Measurements from ENCODE around the gene FBP2. TPM values are rescaled to one million over a fixed set of nuclear protein-coding genes. Genes with fewer than 3 reads are reported as not detected.

The FBP2 gene
- total and polyA plus RNA-seq, 2 of the 4 experiments (the other 2 are of a cell fraction), result not detected

DNA sequence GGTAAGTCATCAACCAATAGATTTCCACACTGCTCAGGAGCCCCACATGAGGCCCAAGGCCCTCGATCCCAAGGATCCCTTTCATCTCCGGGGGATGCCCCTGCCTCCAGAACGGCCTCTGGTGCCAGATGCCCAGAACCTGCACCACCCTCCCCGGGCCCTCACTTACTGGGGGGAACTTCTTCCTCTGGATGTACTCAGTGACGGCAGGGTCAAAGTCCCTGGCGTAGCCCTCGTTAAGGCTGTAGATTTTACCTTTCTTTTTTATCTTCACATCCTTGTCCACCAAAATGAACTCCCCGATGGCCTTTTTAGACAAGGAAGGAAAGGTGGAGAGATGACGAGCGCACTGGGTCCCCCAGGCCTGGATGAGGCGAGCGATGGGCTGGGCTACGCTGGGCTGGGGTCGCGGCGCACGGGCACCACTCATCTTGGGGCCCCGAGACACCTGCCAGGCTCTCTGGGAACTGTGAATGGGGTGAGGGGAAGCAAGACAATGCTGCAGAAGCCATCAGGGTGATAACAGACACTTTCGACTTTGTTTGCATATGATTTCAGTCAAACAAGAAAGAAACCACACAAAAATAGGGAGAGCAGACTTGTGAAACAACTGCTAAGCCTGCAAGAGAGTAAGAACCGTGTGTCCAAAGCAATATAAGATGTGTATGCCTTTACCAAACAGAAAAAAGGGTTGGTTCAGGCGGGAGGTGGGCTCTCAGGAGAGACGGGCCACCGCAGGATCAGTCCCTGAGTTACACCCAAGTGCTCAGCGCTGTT is 13.2 kb upstream of the FBP2 start:
- dilution Hi-C loops (cut with HindIII; ENCODE audit: low sequenced_read_pairs, unreplicated experiment), result no loop called here
- Histone ChIP-seq H4K20me1 (ENCODE audit: insufficient read depth, low read length) (no peaks in the 10 kb centered on the region), H2AK9ac (replicated peaks; ENCODE audit: low read depth, low read length, poor library complexity) (no peak overlapping the region), H2BK20ac (ENCODE audit: low read depth, low read length) (no peak overlapping the region), H3K23ac (ENCODE audit: low read depth, low read length) (no peak overlapping the region), H3K27me3 (ENCODE audit: control insufficient read depth, insufficient read depth, low read length) (peaks cover 47% of the 10 kb centered on the region), H2BK5ac (ENCODE audit: low read depth, low read length, poor library complexity, severe bottlenecking) (no peak overlapping the region), H3K9me1 (ENCODE audit: insufficient read depth, low read length) (no peaks in the 10 kb centered on the region), H2AFZ (replicated peaks; ENCODE audit: low read length, poor library complexity) (no peak overlapping the region), H3K9ac (ENCODE audit: low read depth, low read length) (no peak overlapping the region), H2BK15ac (ENCODE audit: low read depth, low read length) (no peak overlapping the region), H4K8ac (ENCODE audit: low read depth in 2 of 2, low read length in 2 of 2) (no peak overlapping the region), H3K27ac (ENCODE audit: insufficient read depth, low read length) (no peak overlapping the region), H2BK120ac (ENCODE audit: low read depth, low read length) (no peak overlapping the region), H3K4me1 (ENCODE audit: control insufficient read depth, insufficient read depth, low read length) (no peaks in the 10 kb centered on the region), H4K91ac (ENCODE audit: insufficient read depth, low read depth, low read length) (no peak overlapping the region), H3K4ac (ENCODE audit: low read depth, low read length) (no peak overlapping the region), H3K56ac (ENCODE audit: extremely low read depth, insufficient read depth, low read length) (no peak overlapping the region), H3K18ac (ENCODE audit: low read depth, low read length) (no peak overlapping the region), H4K5ac (ENCODE audit: low read depth, low read length) (no peak overlapping the region), H3K4me3 (ENCODE audit: insufficient read depth, low read depth, low read length) (no peak overlapping the region), H3K9me3 (ENCODE audit: control insufficient read depth, insufficient read depth, low read length) (no peaks in the 10 kb centered on the region), H3K79me1 (ENCODE audit: low read depth in 1 of 2, low read length in 2 of 2) (no peaks in the 10 kb centered on the region), H3K4me2 (ENCODE audit: low read depth, low read length) (no peak overlapping the region), H3K14ac (replicated peaks; ENCODE audit: low read depth, low read length) (no peak overlapping the region), H3K36me3 (ENCODE audit: control insufficient read depth, insufficient read depth, low read length) (no peaks in the 10 kb centered on the region), H2AK5ac (ENCODE audit: low read depth, low read length) (no peak overlapping the region)
- in situ Hi-C loops (cut with MboI; ENCODE audit: low sequenced_read_pairs), result no loop called here
- 76% methylated on average over 7 of the region's 24 CpGs; no CpG with 5 or more reads in 1 of the 2 experiments for WGBS, 2 experiments (ENCODE audit: extremely low coverage in 2 of 2, insufficient read length in 1 of 2)
- BruUV-seq (replicated peaks), result no TSS peak
- TF ChIP-seq, protein P1, sequence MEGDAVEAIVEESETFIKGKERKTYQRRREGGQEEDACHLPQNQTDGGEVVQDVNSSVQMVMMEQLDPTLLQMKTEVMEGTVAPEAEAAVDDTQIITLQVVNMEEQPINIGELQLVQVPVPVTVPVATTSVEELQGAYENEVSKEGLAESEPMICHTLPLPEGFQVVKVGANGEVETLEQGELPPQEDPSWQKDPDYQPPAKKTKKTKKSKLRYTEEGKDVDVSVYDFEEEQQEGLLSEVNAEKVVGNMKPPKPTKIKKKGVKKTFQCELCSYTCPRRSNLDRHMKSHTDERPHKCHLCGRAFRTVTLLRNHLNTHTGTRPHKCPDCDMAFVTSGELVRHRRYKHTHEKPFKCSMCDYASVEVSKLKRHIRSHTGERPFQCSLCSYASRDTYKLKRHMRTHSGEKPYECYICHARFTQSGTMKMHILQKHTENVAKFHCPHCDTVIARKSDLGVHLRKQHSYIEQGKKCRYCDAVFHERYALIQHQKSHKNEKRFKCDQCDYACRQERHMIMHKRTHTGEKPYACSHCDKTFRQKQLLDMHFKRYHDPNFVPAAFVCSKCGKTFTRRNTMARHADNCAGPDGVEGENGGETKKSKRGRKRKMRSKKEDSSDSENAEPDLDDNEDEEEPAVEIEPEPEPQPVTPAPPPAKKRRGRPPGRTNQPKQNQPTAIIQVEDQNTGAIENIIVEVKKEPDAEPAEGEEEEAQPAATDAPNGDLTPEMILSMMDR (conservative IDR thresholded peaks at IDR 0.05; ENCODE audit: low read depth, low read length), result no peak
- TF ChIP-seq CHD1 (IDR thresholded peaks at IDR 0.05; ENCODE audit: low read depth, low read length), result no peak
- no peak for TF ChIP-seq MAZ (IDR thresholded peaks at IDR 0.05; ENCODE audit: borderline replicate concordance, low read depth, low read length)
- no peak for TF ChIP-seq FOS (IDR thresholded peaks at IDR 0.05; ENCODE audit: low read depth, low read length)
- no peak for TF ChIP-seq POLR2A (IDR thresholded peaks at IDR 0.05; ENCODE audit: low read depth, low read length)
- no peak for TF ChIP-seq SMC3 (IDR thresholded peaks at IDR 0.05; ENCODE audit: low read depth, low read length)
- no peak for TF ChIP-seq MXI1 (IDR thresholded peaks at IDR 0.05; ENCODE audit: borderline replicate concordance, low read depth, low read length)
- no peak for TF ChIP-seq ELK1 (IDR thresholded peaks at IDR 0.05; ENCODE audit: borderline replicate concordance, low read depth, low read length)
- TF ChIP-seq RCOR1 (IDR thresholded peaks at IDR 0.05; ENCODE audit: insufficient replicate concordance, low read length), result no peak
- no peak for TF ChIP-seq BHLHE40 (IDR thresholded peaks at IDR 0.05; ENCODE audit: low read depth, low read length)
- CTCF ChIA-PET, result no interaction called here
- DNase-seq, result no peak
- intact Hi-C loops (cut with micrococcal nuclease), result no loop called here
- POLR2A ChIA-PET (ENCODE audit: unreplicated experiment), result no interaction called here
- ATAC-seq (ENCODE audit: low read depth), result no peak

Data from IMR-90 (cell line).